Activated CD4-positive, alpha-beta T cell treated with anti-CD3 and anti-CD28 coated beads, Interleukin-2, amount 10 ng/mL, durations not matched to agents 24 days and 14 days (primary cell): ENCODE data around the gene HOXA5. TPM values are rescaled to one million over a fixed set of nuclear protein-coding genes. Genes with fewer than 3 reads are reported as not detected.

ENCODE experiments used
- DNase-seq: peaks from one replicate; pipeline ENCODE4 v3.0.0; 2022
- H3K27ac Mint-ChIP-seq: one replicate; pipeline ENCODE4 v1.8.0; 2022; ENCODE audit warnings: mild to moderate bottlenecking, mixed read lengths
- H3K27me3 Mint-ChIP-seq: one replicate; pipeline ENCODE4 v1.8.0; 2022; ENCODE audit warnings: mixed read lengths
- H3K36me3 Mint-ChIP-seq: one replicate; pipeline ENCODE4 v1.8.0; 2022; ENCODE audit warnings: low read depth, mild to moderate bottlenecking, mixed read lengths
- H3K4me1 Mint-ChIP-seq: one replicate; pipeline ENCODE4 v1.8.0; 2021; ENCODE audit warnings: mixed read lengths
- H3K4me3 Mint-ChIP-seq: one replicate; pipeline ENCODE4 v1.8.0; 2022; ENCODE audit warnings: mild to moderate bottlenecking, moderate library complexity, mixed read lengths
- H3K9me3 Mint-ChIP-seq: one replicate; pipeline ENCODE4 v1.8.0; 2021; ENCODE audit warnings: mixed read lengths
- intact Hi-C: fragments of 100-400 bp; cut with micrococcal nuclease; formaldehyde crosslinking; loops from one replicate; pipeline ENCODE4 v1.15.1; 2023
- total RNA-seq: library from RNA; stranded (reverse); gene quantifications from 2 replicates; pipeline ENCODE4 v1.2.3, GENCODE V29; 2022

The HOXA5 gene
- total RNA-seq, 1 donor from 2014 or later, result not detected

DNA sequence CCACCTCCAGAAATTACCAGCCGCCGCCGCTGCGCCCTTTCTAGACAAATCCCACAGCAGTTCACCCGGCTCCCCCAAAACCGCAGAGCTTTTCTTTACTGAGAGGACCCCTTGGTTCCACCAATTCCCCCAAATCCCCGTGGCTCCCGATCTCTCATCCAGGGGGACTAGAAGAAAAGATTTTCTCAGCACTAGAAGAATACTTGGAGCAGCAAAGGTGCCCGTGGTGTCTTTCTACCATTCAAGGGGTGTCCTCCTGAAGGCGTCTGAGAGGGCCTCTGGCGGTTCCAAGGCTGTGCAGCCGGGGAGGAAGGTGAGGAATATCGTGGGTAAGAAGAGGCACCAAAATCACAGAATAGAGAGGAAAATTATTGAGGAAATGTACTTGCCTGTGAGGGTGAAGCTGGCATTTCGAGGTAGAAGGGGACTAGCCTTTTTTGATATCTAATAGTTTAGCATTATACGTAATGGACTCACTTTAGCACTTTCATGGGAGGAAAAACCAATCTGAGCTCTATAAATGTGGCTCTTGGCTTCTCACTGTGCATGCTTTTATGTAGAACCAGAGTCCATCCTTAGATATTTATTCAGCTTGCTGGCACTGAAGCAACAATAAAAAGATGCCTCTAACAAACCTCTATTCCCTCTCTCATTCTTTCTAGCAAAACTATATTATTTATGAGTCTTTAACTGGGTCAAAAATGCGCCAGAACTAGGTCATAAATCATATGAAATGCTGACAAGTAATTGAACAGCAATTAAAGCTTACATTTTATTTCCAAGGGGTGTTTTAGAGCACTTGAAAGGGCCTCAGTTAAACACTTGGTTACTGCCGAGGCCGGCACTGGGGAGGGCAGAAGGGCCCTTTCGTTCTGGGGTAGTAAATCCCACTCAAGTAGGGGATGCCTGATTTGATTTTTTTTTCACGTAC is 27.2 kb downstream of the HOXA5 start:
- no peak for DNase-seq
- peaks cover 5% of the 10 kb centered on the region for H3K27me3 Mint-ChIP-seq
- intact Hi-C loops, result no loop called here
- H3K4me1 Mint-ChIP-seq, result no peaks in the 10 kb centered on the region
- H3K9me3 Mint-ChIP-seq, result no peaks in the 10 kb centered on the region
- no peak overlapping the region for H3K27ac Mint-ChIP-seq
- H3K4me3 Mint-ChIP-seq, result no peak overlapping the region
- no peaks in the 10 kb centered on the region for H3K36me3 Mint-ChIP-seq

- DNase-seq, result no peak
- Mint-ChIP-seq H3K4me3 (no peak overlapping the region), H3K27me3 (peaks cover 5% of the 10 kb centered on the region), H3K9me3 (no peaks in the 10 kb centered on the region), H3K27ac (no peak overlapping the region), H3K4me1 (no peaks in the 10 kb centered on the region), H3K36me3 (no peaks in the 10 kb centered on the region)
- intact Hi-C loops, result no loop called here
Observed at GRCh38 chr7:27115221-27116026, 28.1 kb downstream of the HOXA5 start.

- H3K9me3 Mint-ChIP-seq, result no peaks in the 10 kb centered on the region
- no peak overlapping the region for H3K4me3 Mint-ChIP-seq
- H3K27ac Mint-ChIP-seq, result no peak overlapping the region
- no peaks in the 10 kb centered on the region for H3K4me1 Mint-ChIP-seq
- no peaks in the 10 kb centered on the region for H3K36me3 Mint-ChIP-seq
- no peak for DNase-seq
- H3K27me3 Mint-ChIP-seq, result peaks cover 5% of the 10 kb centered on the region
- intact Hi-C loops, result no loop called here
Observed at GRCh38 chr7:27114881-27115220, 28.6 kb downstream of the HOXA5 start.

- Mint-ChIP-seq H3K4me3 (no peak overlapping the region), H3K27me3 (peaks cover 5% of the 10 kb centered on the region), H3K4me1 (no peaks in the 10 kb centered on the region), H3K9me3 (no peaks in the 10 kb centered on the region), H3K36me3 (no peaks in the 10 kb centered on the region), H3K27ac (no peak overlapping the region)
- no peak for DNase-seq
- intact Hi-C loops, result no loop called here
Observed at GRCh38 chr7:27113991-27114769, 29.3 kb downstream of the HOXA5 start.

DNA sequence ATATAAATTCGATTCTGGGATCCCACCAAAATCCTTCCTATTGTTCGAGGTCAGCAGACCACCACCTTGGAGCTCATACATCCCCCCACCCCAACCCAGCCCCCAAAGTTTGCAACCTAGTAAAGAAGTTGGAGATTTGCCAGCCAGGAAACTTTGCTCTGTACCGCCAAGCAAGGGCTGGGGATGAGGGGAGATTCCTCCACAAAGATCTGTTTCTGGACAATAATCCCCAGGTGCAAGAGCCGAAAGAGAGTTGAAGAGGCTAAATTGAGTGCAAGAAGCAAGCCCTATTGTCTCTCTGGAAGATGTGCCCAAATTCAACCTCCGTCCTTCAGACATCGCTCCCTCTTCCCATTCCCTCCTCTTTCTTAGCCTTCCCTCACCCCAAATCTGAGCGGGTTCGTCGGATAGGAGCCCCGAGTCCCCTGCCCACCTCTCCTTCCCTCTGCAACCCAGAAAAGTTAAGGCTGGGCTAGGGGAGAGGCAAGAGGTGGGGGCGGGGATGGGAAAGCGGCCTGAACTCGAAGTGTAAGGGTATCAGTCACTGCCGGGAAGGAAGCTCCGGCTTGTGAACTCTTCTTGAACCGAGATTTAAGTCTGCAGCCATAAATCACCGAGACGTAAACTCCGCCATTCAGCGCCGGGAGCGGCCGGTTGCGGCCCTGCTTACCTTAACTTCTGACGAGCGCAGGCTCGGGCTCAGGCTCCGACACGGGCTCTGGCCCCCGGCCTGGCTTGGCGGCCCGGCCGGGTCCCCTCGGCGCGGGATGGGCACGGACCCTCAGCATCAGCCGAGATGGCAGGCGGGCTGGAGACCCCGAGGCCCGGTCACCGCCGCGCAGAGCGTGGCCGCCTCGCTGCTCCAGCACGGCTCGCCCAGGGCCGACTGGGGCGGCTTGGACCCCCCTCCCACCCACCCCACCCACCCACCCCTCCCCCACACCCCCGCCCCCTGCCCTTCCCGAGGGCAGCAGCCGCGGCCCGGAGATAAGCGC is 30.2 kb downstream of the HOXA5 start:
- Mint-ChIP-seq H3K36me3 (no peaks in the 10 kb centered on the region), H3K27ac (no peak overlapping the region), H3K9me3 (no peaks in the 10 kb centered on the region), H3K4me1 (no peaks in the 10 kb centered on the region), H3K4me3 (no peak overlapping the region), H3K27me3 (peaks cover 5% of the 10 kb centered on the region)
- DNase-seq, result no peak
- intact Hi-C loops, result no loop called here

DNA sequence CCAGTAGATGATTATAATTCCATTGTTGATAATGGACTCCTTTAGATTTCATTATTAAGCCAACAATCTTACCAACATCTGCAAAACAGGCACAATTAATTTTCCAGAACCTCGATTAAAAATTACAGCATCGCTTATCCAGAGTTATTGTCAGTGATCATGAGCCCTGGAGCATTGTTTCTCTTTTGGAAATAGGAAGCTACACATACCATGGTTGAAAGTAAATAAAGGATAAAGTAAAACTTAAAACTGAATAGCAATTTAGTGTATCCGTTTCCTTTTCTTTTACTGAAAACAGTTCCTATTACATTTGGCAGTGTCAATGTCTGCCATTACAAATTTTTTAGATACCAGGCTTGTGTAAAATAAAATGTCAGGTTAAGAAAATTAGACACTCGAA is 31.1 kb downstream of the HOXA5 start:
- intact Hi-C loops, result no loop called here
- H3K36me3 Mint-ChIP-seq, result no peaks in the 10 kb centered on the region
- no peaks in the 10 kb centered on the region for H3K9me3 Mint-ChIP-seq
- DNase-seq, result no peak
- no peaks in the 10 kb centered on the region for H3K4me1 Mint-ChIP-seq
- peaks cover 5% of the 10 kb centered on the region for H3K27me3 Mint-ChIP-seq
- H3K27ac Mint-ChIP-seq, result no peak overlapping the region
- no peak overlapping the region for H3K4me3 Mint-ChIP-seq

DNA sequence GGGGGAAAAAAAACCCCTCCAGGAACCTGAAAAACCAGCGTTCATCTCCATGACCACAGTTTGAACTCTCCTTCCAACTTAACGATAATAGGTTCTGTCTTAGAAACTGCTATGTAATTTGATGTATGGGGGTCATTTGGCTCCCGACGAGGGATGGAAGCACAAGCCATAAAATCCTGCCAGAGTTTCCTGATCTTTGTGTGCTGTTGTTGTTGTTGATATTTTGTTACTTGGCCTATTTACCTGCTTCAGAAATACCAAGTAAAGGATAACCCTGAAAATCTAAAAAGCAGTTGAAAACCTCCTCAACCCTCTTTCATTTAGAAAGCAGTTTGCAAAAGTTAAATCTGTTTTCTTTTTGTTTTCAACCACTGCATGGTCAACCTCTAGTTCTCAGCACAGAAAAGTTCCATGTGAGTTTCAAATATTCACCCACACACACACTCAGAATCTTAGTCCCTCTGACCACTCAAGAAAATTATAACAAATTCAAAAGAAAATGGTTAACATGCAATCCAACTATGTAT is 31.7 kb downstream of the HOXA5 start:
- intact Hi-C loops, result no loop called here
- Mint-ChIP-seq H3K36me3 (no peaks in the 10 kb centered on the region), H3K27ac (no peak overlapping the region), H3K9me3 (no peaks in the 10 kb centered on the region), H3K4me1 (no peaks in the 10 kb centered on the region), H3K4me3 (no peak overlapping the region), H3K27me3 (peaks cover 5% of the 10 kb centered on the region)
- DNase-seq, result no peak

GRCh38 chr7:27111042-27111750 is 32.3 kb downstream of the HOXA5 start:
- Mint-ChIP-seq H3K9me3 (no peaks in the 10 kb centered on the region), H3K27ac (no peak overlapping the region), H3K36me3 (no peaks in the 10 kb centered on the region), H3K4me1 (no peaks in the 10 kb centered on the region), H3K4me3 (no peak overlapping the region), H3K27me3 (peaks cover 5% of the 10 kb centered on the region)
- intact Hi-C loops, result no loop called here
- no peak for DNase-seq

- Mint-ChIP-seq H3K27ac (no peak overlapping the region), H3K27me3 (peaks cover 10% of the 10 kb centered on the region), H3K4me1 (no peaks in the 10 kb centered on the region), H3K9me3 (no peaks in the 10 kb centered on the region), H3K4me3 (no peak overlapping the region), H3K36me3 (no peaks in the 10 kb centered on the region)
- intact Hi-C loops, result no loop called here
- no peak for DNase-seq
Observed at GRCh38 chr7:27110186-27111031, 33.1 kb downstream of the HOXA5 start.

GRCh38 chr7:27109466-27110185 is 33.9 kb downstream of the HOXA5 start:
- DNase-seq, result no peak
- intact Hi-C loops, result no loop called here
- H3K36me3 Mint-ChIP-seq, result no peaks in the 10 kb centered on the region
- no peaks in the 10 kb centered on the region for H3K9me3 Mint-ChIP-seq
- H3K27me3 Mint-ChIP-seq, result peaks cover 18% of the 10 kb centered on the region
- no peaks in the 10 kb centered on the region for H3K4me1 Mint-ChIP-seq
- no peak overlapping the region for H3K4me3 Mint-ChIP-seq
- H3K27ac Mint-ChIP-seq, result no peak overlapping the region

- no peak for DNase-seq
- H3K9me3 Mint-ChIP-seq, result no peaks in the 10 kb centered on the region
- H3K36me3 Mint-ChIP-seq, result no peaks in the 10 kb centered on the region
- no peak overlapping the region for H3K27ac Mint-ChIP-seq
- H3K4me1 Mint-ChIP-seq, result no peaks in the 10 kb centered on the region
- intact Hi-C loops, result no loop called here
- H3K4me3 Mint-ChIP-seq, result no peak overlapping the region
- peaks cover 28% of the 10 kb centered on the region for H3K27me3 Mint-ChIP-seq
Observed at GRCh38 chr7:27108390-27109127, 34.9 kb downstream of the HOXA5 start.
